Gastroesophageal sphincter (tissue), 3 donors: ENCODE measurements around the gene CNNM2.

Experiments
- EP300 ChIP-seq: sonication (generic); formaldehyde crosslinking; IDR thresholded peaks from one replicate; pipeline ENCODE4 v1.6.1; 2017; ENCODE audit warnings: antibody characterized with exemption, mild to moderate bottlenecking
- POLR2A ChIP-seq, 2 donors: fragments of 450-650 bp; IDR thresholded peaks; one replicate each; pipeline ENCODE4 v1.6.1; 2017; ENCODE audit warnings: antibody characterized with exemption in 2 of 2, mild to moderate bottlenecking in 2 of 2, moderate library complexity in 1 of 2
- POLR2AphosphoS5 ChIP-seq: sonication (generic); formaldehyde crosslinking; IDR thresholded peaks from one replicate; pipeline ENCODE4 v1.6.1; 2017; ENCODE audit warnings: antibody characterized with exemption
- TF ChIP-seq, protein P1 (sequence below), 4 experiments: fragments of 200-600 bp in 2 of 4; fragments of 450-650 bp in 2 of 4; sonication (generic) in 1 of 4; IDR thresholded peaks; one replicate each; pipeline ENCODE4 v1.5.1; 2017 to 2019; ENCODE audit warnings: antibody characterized with exemption in 4 of 4, mild to moderate bottlenecking in 2 of 4, moderate library complexity in 2 of 4

DNA sequence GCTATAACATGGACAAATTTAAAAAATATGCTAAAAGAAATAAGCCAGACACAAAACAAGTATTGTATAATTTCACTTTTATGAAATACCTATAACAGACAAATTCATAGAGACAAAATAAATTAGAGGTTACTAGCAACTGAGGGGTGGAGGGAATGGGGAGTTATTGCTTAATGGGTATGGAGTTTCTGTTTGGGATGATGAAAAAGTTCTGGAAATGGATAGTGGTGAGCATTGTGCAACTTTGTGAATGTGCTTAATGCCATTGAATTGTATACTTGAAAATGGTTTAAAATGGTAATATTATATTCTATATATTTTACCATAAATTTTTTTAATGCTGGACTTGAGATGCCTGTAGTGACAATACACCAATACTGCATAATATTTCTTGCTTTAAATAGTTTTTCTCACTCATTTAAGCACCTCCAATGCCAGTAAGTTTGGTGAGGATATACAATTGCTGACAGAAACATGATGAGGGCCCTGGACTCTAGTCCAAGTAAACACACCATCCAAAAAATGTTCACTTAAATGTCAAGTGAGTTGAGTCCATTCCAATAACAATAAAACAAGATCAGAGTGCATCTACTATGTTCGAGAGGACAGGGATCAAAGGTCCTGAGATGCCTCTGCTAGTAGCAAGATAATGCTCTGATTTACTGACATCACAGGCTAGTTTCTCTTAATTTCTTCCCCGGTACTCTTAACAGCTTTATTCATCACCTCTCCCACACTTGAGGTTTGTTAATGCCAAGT lies 203.1 kb downstream of the CNNM2 start:
- TF ChIP-seq POLR2A (IDR thresholded peaks at IDR 0.05): no peak
- TF ChIP-seq, protein P1, sequence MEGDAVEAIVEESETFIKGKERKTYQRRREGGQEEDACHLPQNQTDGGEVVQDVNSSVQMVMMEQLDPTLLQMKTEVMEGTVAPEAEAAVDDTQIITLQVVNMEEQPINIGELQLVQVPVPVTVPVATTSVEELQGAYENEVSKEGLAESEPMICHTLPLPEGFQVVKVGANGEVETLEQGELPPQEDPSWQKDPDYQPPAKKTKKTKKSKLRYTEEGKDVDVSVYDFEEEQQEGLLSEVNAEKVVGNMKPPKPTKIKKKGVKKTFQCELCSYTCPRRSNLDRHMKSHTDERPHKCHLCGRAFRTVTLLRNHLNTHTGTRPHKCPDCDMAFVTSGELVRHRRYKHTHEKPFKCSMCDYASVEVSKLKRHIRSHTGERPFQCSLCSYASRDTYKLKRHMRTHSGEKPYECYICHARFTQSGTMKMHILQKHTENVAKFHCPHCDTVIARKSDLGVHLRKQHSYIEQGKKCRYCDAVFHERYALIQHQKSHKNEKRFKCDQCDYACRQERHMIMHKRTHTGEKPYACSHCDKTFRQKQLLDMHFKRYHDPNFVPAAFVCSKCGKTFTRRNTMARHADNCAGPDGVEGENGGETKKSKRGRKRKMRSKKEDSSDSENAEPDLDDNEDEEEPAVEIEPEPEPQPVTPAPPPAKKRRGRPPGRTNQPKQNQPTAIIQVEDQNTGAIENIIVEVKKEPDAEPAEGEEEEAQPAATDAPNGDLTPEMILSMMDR (IDR thresholded peaks at IDR 0.05): no peak
- no peak for TF ChIP-seq EP300
- no peak for TF ChIP-seq POLR2AphosphoS5
